T-cell (primary cell): ENCODE measurements around the gene DNM3. TPM values are rescaled to one million over a fixed set of nuclear protein-coding genes. Genes with fewer than 3 reads are reported as not detected.

Experiments
- ATAC-seq, 4 experiments: fragments of 200-7000 bp in 3 of 4; fragments of 150-1000 bp in 1 of 4; cut with Tn5 transposase; replicated peaks in 1 of 4; 1 replicate in 3 of 4; 2 replicates in 1 of 4; pipeline ENCODE4 v1.10.0; 2021; ENCODE audit warnings: moderate library complexity in 3 of 4, mild to moderate bottlenecking in 2 of 4, moderate number of reproducible peaks in 1 of 4
- CTCF ChIA-PET, 2 donors: fragments of 300-600 bp; sonication (Branson Sonifier 250); formaldehyde crosslinking; loops; one replicate each; lab custom pipeline; 2022; ENCODE audit warnings: antibody characterized with exemption in 2 of 2; lab: Charles Lee
- POLR2A ChIA-PET, 2 donors: fragments of 300-600 bp; sonication (Branson Sonifier 250); formaldehyde crosslinking; loops; one replicate each; lab custom pipeline; 2022; ENCODE audit warnings: antibody characterized with exemption in 2 of 2; lab: Charles Lee
- DNase-seq, 35 experiments: peaks; one replicate each; pipeline versions ENCODE4 v3.0.0 to v3.0.0-alpha.2; 2013 to 2023
- H3K27ac ChIP-seq: one replicate; pipeline ENCODE4 v1.5.1; 2013; ENCODE audit warnings: low read length
- H3K27me3 ChIP-seq, 2 experiments: replicated peaks in 1 of 2; 1 replicate in 1 of 2; 2 replicates in 1 of 2; pipeline versions ENCODE4 v1.6.1 to v1.7.0; 2013; ENCODE audit warnings: low read length in 1 of 2, mixed read lengths in 1 of 2; ENCODE audit not compliant: control insufficient read depth in 2 of 2, insufficient read depth in 2 of 2; ENCODE audit errors: extremely low read depth in 1 of 2
- H3K36me3 ChIP-seq, 2 donors: 1 replicate in 1 of 2; 2 replicates in 1 of 2; pipeline versions ENCODE4 v1.6.1 to v1.7.0; 2013; ENCODE audit warnings: low read length in 1 of 2; ENCODE audit not compliant: control insufficient read depth in 2 of 2, insufficient read depth in 1 of 2; ENCODE audit errors: extremely low read depth in 1 of 2
- H3K4me1 ChIP-seq, 2 experiments: 1 replicate in 1 of 2; 2 replicates in 1 of 2; pipeline versions ENCODE4 v1.6.1 to v1.7.0; 2013; ENCODE audit warnings: low read length in 2 of 2, mixed read lengths in 1 of 2; ENCODE audit not compliant: insufficient read depth in 2 of 2, control insufficient read depth in 1 of 2; ENCODE audit errors: extremely low read depth in 1 of 2
- H3K4me3 ChIP-seq, 2 donors: 1 replicate in 1 of 2; 2 replicates in 1 of 2; pipeline versions ENCODE4 v1.5.1 to v1.7.0; 2013; ENCODE audit warnings: mild to moderate bottlenecking in 2 of 2, low read length in 1 of 2, moderate library complexity in 1 of 2; ENCODE audit not compliant: control insufficient read depth in 1 of 2; ENCODE audit errors: extremely low read depth in 1 of 2
- H3K9me3 ChIP-seq: 2 replicates; pipeline ENCODE4 v1.7.0; 2013
- H3K27ac Mint-ChIP-seq, 2 donors: one replicate each; pipeline ENCODE4 v1.8.0; 2020 to 2021; ENCODE audit warnings: mild to moderate bottlenecking in 2 of 2, mixed read lengths in 2 of 2
- H3K27me3 Mint-ChIP-seq, 2 donors: one replicate each; pipeline ENCODE4 v1.8.0; 2021 to 2022; ENCODE audit warnings: mixed read lengths in 2 of 2
- H3K36me3 Mint-ChIP-seq: one replicate; pipeline ENCODE4 v1.8.0; 2021; ENCODE audit warnings: mixed read lengths
- H3K4me1 Mint-ChIP-seq, 3 donors: one replicate each; pipeline ENCODE4 v1.8.0; 2020 to 2022; ENCODE audit warnings: mixed read lengths in 3 of 3, mild to moderate bottlenecking in 1 of 3
- H3K4me3 Mint-ChIP-seq, 3 donors: one replicate each; pipeline ENCODE4 v1.8.0; 2020 to 2022; ENCODE audit warnings: mild to moderate bottlenecking in 3 of 3, mixed read lengths in 3 of 3, moderate library complexity in 3 of 3
- H3K9me3 Mint-ChIP-seq, 3 donors: one replicate each; pipeline ENCODE4 v1.8.0; 2020 to 2022; ENCODE audit warnings: mixed read lengths in 3 of 3
- WGBS: methylation state at CpG from one replicate; pipeline ENCODE4 v1.1.5; 2013; ENCODE audit warnings: missing lambda C conversion rate; ENCODE audit not compliant: insufficient coverage; 5-methylcytosine and 5-hydroxymethylcytosine counted together
- total RNA-seq, 35 experiments: library from RNA in 6 of 35; stranded (reverse) in 6 of 35; fragments of 120-200 nt in 1 of 35; gene quantifications; one replicate each; pipeline versions ENCODE4 v1.2.1 to v1.2.4 and lab custom pipeline; 2013 to 2026

Gene DNM3
- total RNA-seq, 5 donors from 2014 or later (not counting 1 experiment from before 2014, with no cell fraction given), result 2.0 to 2.8 (median 2.4) TPM

GRCh38 chr1:172215006-172215405 lies 373.7 kb downstream of the DNM3 start:
- Histone ChIP-seq H3K27me3 (no peaks in the 10 kb centered on the region), H3K4me3 (no peak overlapping the region), H3K27ac (no peak overlapping the region), H3K4me1 (no peaks in the 10 kb centered on the region), H3K36me3 (no peaks in the 10 kb centered on the region), H3K9me3 (no peaks in the 10 kb centered on the region)
- no peaks in the 10 kb centered on the region for H3K4me1 Mint-ChIP-seq
- no peaks in the 10 kb centered on the region for H3K36me3 Mint-ChIP-seq
- no peak for ATAC-seq
- WGBS, result 100% methylated on average over 1 of the region's 3 CpGs
- CTCF ChIA-PET, result no interaction called here
- no peak overlapping the region for H3K27ac Mint-ChIP-seq
- H3K27me3 Mint-ChIP-seq, result no peaks in the 10 kb centered on the region
- H3K4me3 Mint-ChIP-seq, result no peak overlapping the region
- no peaks in the 10 kb centered on the region for H3K9me3 Mint-ChIP-seq
- DNase-seq, result no peak
- POLR2A ChIA-PET, result no interaction called here

GRCh38 chr1:172219966-172220365 lies 378.7 kb downstream of the DNM3 start:
- CTCF ChIA-PET, result no interaction called here
- WGBS, result no CpG with 5 or more reads among the region's 1 CpG

GRCh38 chr1:172220376-172220775 lies 379.1 kb downstream of the DNM3 start:
- Mint-ChIP-seq H3K27me3 (no peaks in the 10 kb centered on the region), H3K4me3 (no peak overlapping the region), H3K9me3 (no peaks in the 10 kb centered on the region), H3K27ac (no peak overlapping the region), H3K4me1 (no peaks in the 10 kb centered on the region), H3K36me3 (no peaks in the 10 kb centered on the region)
- no peaks in the 10 kb centered on the region for H3K27me3 ChIP-seq
- H3K36me3 ChIP-seq, result no peaks in the 10 kb centered on the region
- H3K4me3 ChIP-seq, result no peak overlapping the region
- DNase-seq (no peak), ATAC-seq (no peak)
- no peaks in the 10 kb centered on the region for H3K9me3 ChIP-seq
- H3K4me1 ChIP-seq, result no peaks in the 10 kb centered on the region
- WGBS, result 75% methylated on average over 2 of the region's 2 CpGs
- POLR2A ChIA-PET, result interaction anchor here in 1 of 2 donors (0.6 kb wide), 1 partner anchor 18 kb away, joined by 3 read pairs; no protein-coding TSS in a partner anchor
- H3K27ac ChIP-seq, result no peak overlapping the region
- CTCF ChIA-PET, result no interaction called here

More at GRCh38 chr1:172219966-172220365, 378.7 kb downstream of the DNM3 start:
- no peaks in the 10 kb centered on the region for H3K4me1 ChIP-seq
- H3K27ac ChIP-seq, result no peak overlapping the region
- no peak overlapping the region for H3K4me3 Mint-ChIP-seq
- DNase-seq, result no peak
- no peaks in the 10 kb centered on the region for H3K36me3 Mint-ChIP-seq
- H3K4me3 ChIP-seq, result no peak overlapping the region
- POLR2A ChIA-PET, result interaction anchor here in 1 of 2 donors (0.6 kb wide), 1 partner anchor 18 kb away, joined by 3 read pairs; no protein-coding TSS in a partner anchor
- no peak for ATAC-seq
- no peaks in the 10 kb centered on the region for H3K36me3 ChIP-seq
- H3K9me3 Mint-ChIP-seq, result no peaks in the 10 kb centered on the region
- H3K9me3 ChIP-seq, result no peaks in the 10 kb centered on the region
- no peaks in the 10 kb centered on the region for H3K4me1 Mint-ChIP-seq
- H3K27me3 ChIP-seq, result no peaks in the 10 kb centered on the region
- no peaks in the 10 kb centered on the region for H3K27me3 Mint-ChIP-seq
- no peak overlapping the region for H3K27ac Mint-ChIP-seq

- WGBS, result 100% methylated on average over 1 of the region's 2 CpGs
- H3K9me3 ChIP-seq, result no peaks in the 10 kb centered on the region
- POLR2A ChIA-PET, result no interaction called here
- H3K4me3 Mint-ChIP-seq, result no peak overlapping the region
- H3K27ac ChIP-seq, result no peak overlapping the region
- H3K36me3 ChIP-seq, result no peaks in the 10 kb centered on the region
- H3K4me3 ChIP-seq, result no peak overlapping the region
- CTCF ChIA-PET, result no interaction called here
- H3K36me3 Mint-ChIP-seq, result no peaks in the 10 kb centered on the region
- no peaks in the 10 kb centered on the region for H3K27me3 ChIP-seq
- H3K4me1 Mint-ChIP-seq, result no peaks in the 10 kb centered on the region
- H3K27me3 Mint-ChIP-seq, result no peaks in the 10 kb centered on the region
- H3K9me3 Mint-ChIP-seq, result no peaks in the 10 kb centered on the region
- H3K4me1 ChIP-seq, result no peaks in the 10 kb centered on the region
- DNase-seq (no peak), ATAC-seq (no peak)
- no peak overlapping the region for H3K27ac Mint-ChIP-seq
Measured at GRCh38 chr1:172221436-172221835, 380.1 kb downstream of the DNM3 start.

GRCh38 chr1:172224871-172225270 lies 383.6 kb downstream of the DNM3 start:
- no peak for DNase-seq
- Histone ChIP-seq H3K27ac (no peak overlapping the region), H3K4me1 (no peaks in the 10 kb centered on the region), H3K9me3 (no peaks in the 10 kb centered on the region), H3K4me3 (no peak overlapping the region), H3K27me3 (no peaks in the 10 kb centered on the region), H3K36me3 (no peaks in the 10 kb centered on the region)
- POLR2A ChIA-PET, result interaction anchor here in 1 of 2 donors (0.6 kb wide), 1 partner anchor 12 kb away, joined by 3 read pairs; no protein-coding TSS in a partner anchor
- CTCF ChIA-PET, result no interaction called here
- no peaks in the 10 kb centered on the region for H3K27me3 Mint-ChIP-seq
- no peak overlapping the region for H3K27ac Mint-ChIP-seq
- no peaks in the 10 kb centered on the region for H3K9me3 Mint-ChIP-seq
- no CpG with 5 or more reads among the region's 3 CpGs for WGBS
- peaks cover 0 to 3% (median 2%) of the 10 kb centered on the region in 3 donors for H3K4me1 Mint-ChIP-seq
- H3K4me3 Mint-ChIP-seq, result no peak overlapping the region
- H3K36me3 Mint-ChIP-seq, result no peaks in the 10 kb centered on the region
- no peak for ATAC-seq

- no CpG with 5 or more reads among the region's 1 CpG for WGBS
- Mint-ChIP-seq H3K9me3 (peaks cover 0 to 9% (median 8%) of the 10 kb centered on the region in 3 donors), H3K36me3 (no peaks in the 10 kb centered on the region), H3K4me3 (no peak overlapping the region), H3K4me1 (peaks cover 4 to 12% (median 8%) of the 10 kb centered on the region in 3 donors), H3K27me3 (no peaks in the 10 kb centered on the region), H3K27ac (no peak overlapping the region)
- ChIA-PET CTCF (interaction anchor here in 1 of 2 donors (0.6 kb wide), 1 partner anchor 166 kb away, joined by 8 read pairs; no protein-coding TSS in a partner anchor), POLR2A (interaction anchor here in 1 of 2 donors (0.6 kb wide), 1 partner anchor 586 kb away, joined by 12 read pairs; no protein-coding TSS in a partner anchor)
- H3K27ac ChIP-seq, result no peak overlapping the region
- no peak for ATAC-seq
- no peaks in the 10 kb centered on the region for H3K4me1 ChIP-seq
- H3K27me3 ChIP-seq, result no peaks in the 10 kb centered on the region
- DNase-seq, result no peak
- no peaks in the 10 kb centered on the region for H3K9me3 ChIP-seq
- no peaks in the 10 kb centered on the region for H3K36me3 ChIP-seq
- no peak overlapping the region for H3K4me3 ChIP-seq
Measured at GRCh38 chr1:172229942-172230341, 388.6 kb downstream of the DNM3 start.
